Endothelial cell of umbilical vein (primary cell): Measurements from ENCODE around the gene INS. TPM values are rescaled to one million over a fixed set of nuclear protein-coding genes. Genes with fewer than 3 reads are reported as not detected.

Source experiments
- BruUV-seq: library from RNA; stranded (reverse); fragments of 400-500 nt; replicated peaks from 2 replicates; lab custom pipeline; 2021; lab: Mats Ljungman, UMichigan
- CTCF ChIA-PET: fragments of 300-600, 350-600 bp; sonication (Branson Sonifier 250); formaldehyde crosslinking; loops from one replicate; lab custom pipeline; 2021; ENCODE audit warnings: antibody characterized with exemption, inconsistent platforms; lab: Charles Lee
- POLR2A ChIA-PET: fragments of 300-600, 350-600 bp; sonication (Branson Sonifier 250); formaldehyde crosslinking; loops from one replicate; lab custom pipeline; 2021; ENCODE audit warnings: antibody characterized with exemption, inconsistent platforms; lab: Charles Lee
- DNase-seq: peaks from one replicate; pipeline ENCODE4 v3.0.0-alpha.2; 2011; ENCODE audit warnings: low read depth, low spot score
- FAIRE-seq: peaks from 2 replicates; lab custom pipeline; 2011; peaks lifted over from hg19 to GRCh38; lab: Jason Lieb, UNC
- H2AFZ ChIP-seq: 2 replicates; pipeline ENCODE4 v1.6.0; 2012; ENCODE audit warnings: low read depth, low read length, control low read depth, inconsistent platforms
- H3K27ac ChIP-seq: 2 replicates; pipeline ENCODE4 v1.5.1; 2011; ENCODE audit warnings: low read depth, mild to moderate bottlenecking, control low read depth, low read length, moderate library complexity; ENCODE audit not compliant: insufficient read depth
- H3K27me3 ChIP-seq, 2 experiments: 2 replicates each; pipeline versions ENCODE4 v1.6.0 to v1.6.1; 2011; ENCODE audit warnings: low read length in 2 of 2, mixed read lengths in 1 of 2; ENCODE audit not compliant: control insufficient read depth in 2 of 2, insufficient read depth in 2 of 2
- H3K36me3 ChIP-seq, 2 experiments: 2 replicates in 1 of 2; 3 replicates in 1 of 2; pipeline ENCODE4 v1.5.1; 2011; ENCODE audit warnings: low read length in 2 of 2, mild to moderate bottlenecking in 1 of 2, moderate library complexity in 1 of 2; ENCODE audit not compliant: control insufficient read depth in 2 of 2, insufficient read depth in 2 of 2; ENCODE audit errors: extremely low read depth in 1 of 2
- H3K4me1 ChIP-seq: 3 replicates; pipeline ENCODE4 v1.5.1; 2011; ENCODE audit warnings: mild to moderate bottlenecking, low read length; ENCODE audit not compliant: control insufficient read depth, insufficient read depth; ENCODE audit errors: extremely low read depth
- H3K4me2 ChIP-seq: 2 replicates; pipeline ENCODE4 v1.6.1; 2011; ENCODE audit warnings: low read length, control low read depth, mixed read lengths; ENCODE audit not compliant: insufficient read depth
- H3K4me3 ChIP-seq, 3 experiments: fragments of 200-600 bp in 1 of 3; sonication (generic), shearing (Covaris generic) in 1 of 3; replicated peaks in 1 of 3; 2 replicates each; pipeline ENCODE4 v1.5.1; 2011 to 2016; ENCODE audit warnings: control low read depth in 3 of 3, low read length in 3 of 3, mild to moderate bottlenecking in 2 of 3, inconsistent platforms in 1 of 3, low read depth in 1 of 3, moderate library complexity in 1 of 3; ENCODE audit not compliant: insufficient read depth in 1 of 3
- H3K79me2 ChIP-seq: 2 replicates; pipeline ENCODE4 v1.6.0; 2012; ENCODE audit warnings: low read length, inconsistent platforms; ENCODE audit not compliant: control insufficient read depth, insufficient read depth
- H3K9ac ChIP-seq: replicated peaks from 2 replicates; pipeline ENCODE3; 2011; ENCODE audit warnings: low read length, control low read depth; ENCODE audit not compliant: insufficient read depth; ENCODE audit errors: extremely low read depth
- H3K9me1 ChIP-seq: replicated peaks from 3 replicates; pipeline ENCODE4 v1.6.0; 2011; ENCODE audit warnings: mild to moderate bottlenecking, low read length; ENCODE audit not compliant: control insufficient read depth, insufficient read depth; ENCODE audit errors: extremely low read depth
- H3K9me3 ChIP-seq: replicated peaks from 2 replicates; pipeline ENCODE4 v1.5.1; 2012; ENCODE audit warnings: low read length, inconsistent platforms; ENCODE audit not compliant: control insufficient read depth, insufficient read depth
- H4K20me1 ChIP-seq: replicated peaks from 2 replicates; pipeline ENCODE3; 2011; ENCODE audit warnings: mild to moderate bottlenecking, low read length; ENCODE audit not compliant: control insufficient read depth, insufficient read depth; ENCODE audit errors: extremely low read depth
- CTCF ChIP-seq, 2 donors: IDR thresholded peaks; 1 replicate in 1 of 2; 2 replicates in 1 of 2; pipeline ENCODE4 v1.5.1; 2011; ENCODE audit warnings: low read length in 2 of 2, mild to moderate bottlenecking in 2 of 2, moderate library complexity in 2 of 2, control low read depth in 1 of 2, inconsistent platforms in 1 of 2, low read depth in 1 of 2; ENCODE audit not compliant: insufficient read depth in 1 of 2; ENCODE audit errors: extremely low read depth in 1 of 2
- EZH2 ChIP-seq: IDR thresholded peaks from 2 replicates; pipeline ENCODE4 v1.6.1; 2012; ENCODE audit warnings: borderline replicate concordance, low read depth, mild to moderate bottlenecking, moderate library complexity, low read length, inconsistent platforms; ENCODE audit not compliant: severe bottlenecking
- FOS ChIP-seq: IDR thresholded peaks from 2 replicates; pipeline ENCODE4 v1.6.1; 2011; ENCODE audit warnings: mild to moderate bottlenecking, low read length, moderate library complexity, borderline replicate concordance; ENCODE audit not compliant: insufficient read depth
- GATA2 ChIP-seq: IDR thresholded peaks from 2 replicates; pipeline ENCODE4 v1.7.0; 2011; ENCODE audit warnings: low read depth, mild to moderate bottlenecking, moderate library complexity, mixed read lengths, low read length; ENCODE audit not compliant: insufficient read length, insufficient read depth
- JUN ChIP-seq: IDR thresholded peaks from 2 replicates; pipeline ENCODE4 v1.6.1; 2011; ENCODE audit warnings: borderline replicate concordance, low read depth; ENCODE audit not compliant: insufficient read length, insufficient read depth
- MAX ChIP-seq: IDR thresholded peaks from 2 replicates; pipeline ENCODE4 v1.6.1; 2011; ENCODE audit not compliant: insufficient read depth, insufficient read length
- MYC ChIP-seq: IDR thresholded peaks from one replicate; pipeline ENCODE4 v1.6.1; 2011; ENCODE audit warnings: mild to moderate bottlenecking, low read depth, low read length
- POLR2A ChIP-seq: IDR thresholded peaks from 2 replicates; pipeline ENCODE4 v1.6.1; 2012; ENCODE audit warnings: low read depth, mild to moderate bottlenecking, control low read depth, low read length
- POLR2AphosphoS5 ChIP-seq: IDR thresholded peaks from 2 replicates; pipeline ENCODE4 v1.6.1; 2012; ENCODE audit warnings: low read depth, mild to moderate bottlenecking, control low read depth, low read length, moderate library complexity; ENCODE audit not compliant: insufficient read depth
- dilution Hi-C: fragments of 300-500 bp; cut with MboI; formaldehyde crosslinking; loops from one replicate; pipeline ENCODE4 v1.15.0; 2019; ENCODE audit warnings: low sequenced_read_pairs; ENCODE audit not compliant: extremely low pct_ligation_motif_present
- intact Hi-C: fragments of 100-400 bp; cut with micrococcal nuclease; formaldehyde crosslinking; loops from one replicate; pipeline ENCODE4 v1.10.0; 2022
- polyA plus RNA-seq, 4 experiments: library from polyadenylated mRNA; depleted of rRNA in 3 of 4; stranded (reverse) in 3 of 4; unstranded in 1 of 4; fragments of >200 nt; gene quantifications; 2 replicates each; pipeline versions ENCODE4 v1.2.1 to v1.2.3, GENCODE V29; 2011 to 2012; ENCODE audit warnings: missing spikeins in 1 of 4
- total RNA-seq: library from RNA; stranded (reverse); gene quantifications from 2 replicates; pipeline ENCODE4 v1.2.3, GENCODE V29; 2021

The INS gene
- total and polyA plus RNA-seq, 2 donors (not counting 3 experiments of a cell fraction or from before 2014, with no cell fraction given), result not detected

- no peak for DNase-seq
- no peaks in the 10 kb centered on the region for H3K9me3 ChIP-seq
- no peaks in the 10 kb centered on the region for H3K79me2 ChIP-seq
- no peak overlapping the region for H3K4me2 ChIP-seq
- CTCF ChIA-PET, result interaction anchor here (1.6 to 2.2 kb wide), 2 partner anchors 17 to 42 kb away, joined by 5 to 13 read pairs; no protein-coding TSS in a partner anchor
- H4K20me1 ChIP-seq, result no peaks in the 10 kb centered on the region
- BruUV-seq, result no TSS peak
- POLR2A ChIA-PET, result no interaction called here
- no peak for FAIRE-seq
- H3K9me1 ChIP-seq, result no peaks in the 10 kb centered on the region
- peaks cover 5 to 16% of the 10 kb centered on the region in 2 experiments for H3K27me3 ChIP-seq
- H3K36me3 ChIP-seq, result no peaks in the 10 kb centered on the region
- intact Hi-C loops (no loop called here), dilution Hi-C loops (no loop called here)
- peaks cover 3% of the 10 kb centered on the region for H3K4me1 ChIP-seq
- no peak overlapping the region for H3K4me3 ChIP-seq
- TF ChIP-seq EZH2 (no peak), MYC (no peak), CTCF (IDR thresholded peaks at IDR 0.05; ENCODE audit: extremely low read depth in 1 of 2, insufficient read depth in 1 of 2, low read depth in 1 of 2, low read length in 2 of 2) (no peak), POLR2AphosphoS5 (no peak), JUN (no peak), FOS (no peak), POLR2A (no peak), GATA2 (no peak), MAX (no peak)
- no peak overlapping the region for H3K27ac ChIP-seq
- H3K9ac ChIP-seq, result no peak overlapping the region
- H2AFZ ChIP-seq, result no peak overlapping the region
Measured at GRCh38 chr11:2135018-2135569, 25.9 kb downstream of the INS start.
